ENCODE results near the gene IL17RE.
"Not testable (repeated sequence)": the region's sequence is repeated elsewhere in the genome, so short reads cannot be mapped to it uniquely, and the experiment has no call there.

The IL17RE gene

GRCh38 chr3:9902372-9903237 is at the start of gene IL17RE:
IL17RE (plus strand) TSS chr3:9902848; CDS start chr3:9902933, 85 bp downstream.
- no peak within 1 kb of the TSS for H3K27ac ChIP-seq
- TF ChIP-seq CTCF (conservative IDR thresholded peaks at IDR 0.05) (no peak), ZFX (IDR thresholded peaks at IDR 0.05) (no peak)

GRCh38 chr3:9854291-9854940 is 48.2 kb upstream of the IL17RE start:
- H3K27ac ChIP-seq: not testable (repeated sequence)

- no peak for TF ChIP-seq CTCF (conservative IDR thresholded peaks at IDR 0.05)
- no peak overlapping the region for H3K27ac ChIP-seq
These were observed 47.1 kb upstream of the IL17RE start for GRCh38 chr3:9855594-9855993.

GRCh38 chr3:9859530-9860025 is 43.1 kb upstream of the IL17RE start:
- H3K27ac ChIP-seq: no peak overlapping the region
- TF ChIP-seq CTCF (conservative IDR thresholded peaks at IDR 0.05) (no peak), ZFX (IDR thresholded peaks at IDR 0.05) (no peak)

- TF ChIP-seq CTCF (conservative IDR thresholded peaks at IDR 0.05) (no peak), ZFX (IDR thresholded peaks at IDR 0.05) (no peak)
These were observed 41.4 kb upstream of the IL17RE start for GRCh38 chr3:9861201-9861600.

GRCh38 chr3:9861626-9862130 is 41.0 kb upstream of the IL17RE start:
- TF ChIP-seq ZFX (IDR thresholded peaks at IDR 0.05): no peak
- TF ChIP-seq CTCF (conservative IDR thresholded peaks at IDR 0.05): no peak
- H3K27ac ChIP-seq: no peak overlapping the region

More at GRCh38 chr3:9861201-9861600, 41.4 kb upstream of the IL17RE start:
- no peak overlapping the region for H3K27ac ChIP-seq

GRCh38 chr3:9862391-9863057 is 40.1 kb upstream of the IL17RE start:
- no peak for TF ChIP-seq ZFX (IDR thresholded peaks at IDR 0.05)
- no peak for TF ChIP-seq CTCF (conservative IDR thresholded peaks at IDR 0.05)
- no peak overlapping the region for H3K27ac ChIP-seq

Measured in C4-2B (cell line).